ENCODE measurements around the gene VAV2.

Gene VAV2

DNA sequence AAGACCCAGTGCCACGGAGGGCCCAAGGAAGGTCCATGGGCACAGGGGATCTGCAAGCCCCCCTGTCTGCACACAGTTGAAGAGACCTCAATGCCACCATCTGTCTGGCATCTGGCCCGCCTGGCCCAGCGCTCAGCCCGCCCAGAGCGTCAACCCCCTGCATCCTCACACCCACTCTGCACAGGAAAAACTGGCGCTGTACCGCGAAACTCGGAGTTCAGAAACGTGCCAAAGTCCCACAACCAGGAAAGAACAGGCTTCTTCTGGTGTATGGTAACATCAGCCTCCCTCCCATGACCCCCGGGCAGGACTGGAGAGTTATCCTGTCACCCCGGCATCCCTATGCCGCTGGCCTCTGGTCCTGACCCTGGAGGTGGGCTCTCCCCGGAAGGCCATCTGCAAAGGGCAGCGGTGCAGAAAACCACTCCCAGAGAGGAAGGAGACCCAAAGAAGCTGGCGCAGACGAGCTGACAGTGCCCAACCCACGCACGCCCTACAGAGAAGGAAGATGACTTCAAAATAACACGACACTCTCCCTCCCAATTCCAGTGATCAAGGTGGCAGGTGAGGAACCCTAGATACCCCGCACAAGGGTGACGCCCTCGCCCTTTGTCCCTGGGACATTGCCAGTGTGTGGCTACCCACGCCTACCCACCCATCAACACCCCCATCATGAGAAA is 18.9 kb downstream of the VAV2 start:
- Histone ChIP-seq H3K79me2 (ENCODE audit: control insufficient read depth, insufficient read depth, low read length, unreplicated experiment) (peaks cover 82% of the 10 kb centered on the region), H2AFZ (ENCODE audit: low read length, unreplicated experiment) (no peak overlapping the region)

DNA sequence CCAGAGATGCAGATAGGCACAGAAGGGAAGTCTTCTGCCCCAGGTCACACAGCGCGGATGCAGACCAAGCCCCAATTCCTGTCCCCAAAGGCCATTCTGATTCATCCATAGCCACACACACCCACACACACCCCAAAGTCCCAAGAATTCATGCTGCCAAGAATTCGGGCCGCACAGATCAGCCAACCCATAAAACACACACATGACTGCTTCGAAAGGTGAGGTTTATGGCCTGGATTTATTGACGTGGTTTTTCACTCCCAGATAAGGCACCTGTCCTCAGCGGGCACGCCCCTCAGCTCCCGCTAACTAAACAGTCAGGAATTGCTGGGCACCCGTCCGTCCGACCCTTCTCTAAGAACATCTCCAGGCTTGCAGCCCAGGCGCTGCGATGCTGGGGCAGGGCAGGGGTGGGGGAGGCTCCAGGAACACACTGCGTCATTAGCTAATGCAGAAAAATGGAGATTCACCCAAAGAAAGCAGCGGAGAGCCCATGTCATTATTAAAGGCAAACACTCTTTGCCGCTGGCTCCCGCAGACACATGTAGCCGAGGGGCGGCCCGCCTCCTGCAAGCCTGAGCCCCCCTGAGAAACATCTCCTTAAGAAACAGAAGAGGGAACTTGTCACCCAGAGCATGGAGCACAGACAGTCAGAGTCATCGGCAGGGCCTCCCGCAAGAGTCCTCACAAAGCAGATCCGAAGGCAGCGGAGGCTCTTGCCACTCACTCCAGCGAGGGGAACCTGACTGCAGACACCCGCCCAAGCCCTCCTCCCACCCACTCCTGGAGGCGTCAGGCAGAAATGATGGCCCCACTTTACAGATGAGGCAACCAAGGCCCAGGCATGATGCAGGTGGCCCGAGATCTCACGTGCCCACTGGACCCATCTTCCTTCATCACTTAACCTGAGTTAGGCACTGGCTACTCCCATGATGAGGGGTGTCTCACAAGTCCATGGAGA is 19.9 kb downstream of the VAV2 start:
- Histone ChIP-seq H3K4me3 (ENCODE audit: low read depth, low read length) (no peak overlapping the region), H3K27ac (ENCODE audit: low read depth, low read length) (no peak overlapping the region), H3K4me1 (ENCODE audit: control insufficient read depth, insufficient read depth, low read length, unreplicated experiment) (no peaks in the 10 kb centered on the region), H3K36me3 (ENCODE audit: insufficient read depth, low read length) (no peaks in the 10 kb centered on the region), H2AFZ (ENCODE audit: low read length, unreplicated experiment) (no peak overlapping the region), H3K27me3 (ENCODE audit: insufficient read depth, low read length) (no peaks in the 10 kb centered on the region), H3K79me2 (ENCODE audit: control insufficient read depth, insufficient read depth, low read length, unreplicated experiment) (peaks cover 80% of the 10 kb centered on the region)

More for the DNA sequence above, 18.9 kb downstream of the VAV2 start:
- Histone ChIP-seq H3K27ac (ENCODE audit: low read depth, low read length) (no peak overlapping the region), H3K27me3 (ENCODE audit: insufficient read depth, low read length) (no peaks in the 10 kb centered on the region), H3K36me3 (ENCODE audit: insufficient read depth, low read length) (no peaks in the 10 kb centered on the region), H3K4me1 (ENCODE audit: control insufficient read depth, insufficient read depth, low read length, unreplicated experiment) (no peaks in the 10 kb centered on the region), H3K4me3 (ENCODE audit: low read depth, low read length) (no peak overlapping the region)

DNA sequence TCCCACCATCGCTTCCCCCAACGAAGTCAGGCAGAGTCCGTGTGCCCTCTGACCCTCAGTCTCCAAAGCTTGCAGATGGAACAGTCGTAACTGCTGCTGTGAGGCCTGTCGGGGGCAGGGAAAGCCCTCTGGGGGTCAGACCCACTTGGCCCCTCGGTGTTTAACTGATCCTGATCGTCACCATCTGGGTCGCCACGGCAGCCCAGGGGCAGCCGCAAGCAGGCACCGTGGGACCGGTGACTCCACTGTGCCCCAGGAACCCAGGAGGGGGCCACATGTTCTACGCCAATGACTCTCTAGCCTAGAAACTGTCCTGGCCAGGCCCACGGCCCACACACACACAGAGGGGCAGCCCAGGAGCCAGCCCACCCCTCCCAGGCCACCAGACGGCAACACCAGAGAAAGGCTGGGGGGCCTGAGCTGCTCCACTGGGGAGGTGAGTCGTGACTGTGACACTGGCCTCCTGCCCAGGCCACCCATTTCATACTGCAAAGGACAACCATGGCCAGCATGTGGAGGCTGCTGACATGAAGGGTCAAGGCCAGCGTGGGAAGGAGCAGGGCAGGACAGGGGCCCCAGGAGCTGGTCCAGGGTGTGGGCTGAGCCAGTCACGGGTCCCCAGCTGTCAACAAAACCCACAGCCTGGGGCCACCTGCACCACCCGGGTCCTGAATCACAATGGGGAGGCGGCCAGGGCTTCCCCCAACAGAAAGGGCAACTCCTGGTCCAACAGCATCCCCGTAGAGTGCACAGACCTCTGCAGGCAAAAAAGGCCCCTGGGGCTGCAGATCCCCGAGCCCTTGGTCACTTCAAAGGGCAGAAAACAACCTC is 20.8 kb downstream of the VAV2 start:
- no peak overlapping the region for H3K27ac ChIP-seq (ENCODE audit: low read depth, low read length)
- no peak overlapping the region for H3K4me3 ChIP-seq (ENCODE audit: low read depth, low read length)
- H2AFZ ChIP-seq (ENCODE audit: low read length, unreplicated experiment) = no peak overlapping the region
- H3K27me3 ChIP-seq (ENCODE audit: insufficient read depth, low read length) = no peaks in the 10 kb centered on the region
- no peaks in the 10 kb centered on the region for H3K4me1 ChIP-seq (ENCODE audit: control insufficient read depth, insufficient read depth, low read length, unreplicated experiment)
- peaks cover 75% of the 10 kb centered on the region for H3K79me2 ChIP-seq (ENCODE audit: control insufficient read depth, insufficient read depth, low read length, unreplicated experiment)
- no peaks in the 10 kb centered on the region for H3K36me3 ChIP-seq (ENCODE audit: insufficient read depth, low read length)

DNA sequence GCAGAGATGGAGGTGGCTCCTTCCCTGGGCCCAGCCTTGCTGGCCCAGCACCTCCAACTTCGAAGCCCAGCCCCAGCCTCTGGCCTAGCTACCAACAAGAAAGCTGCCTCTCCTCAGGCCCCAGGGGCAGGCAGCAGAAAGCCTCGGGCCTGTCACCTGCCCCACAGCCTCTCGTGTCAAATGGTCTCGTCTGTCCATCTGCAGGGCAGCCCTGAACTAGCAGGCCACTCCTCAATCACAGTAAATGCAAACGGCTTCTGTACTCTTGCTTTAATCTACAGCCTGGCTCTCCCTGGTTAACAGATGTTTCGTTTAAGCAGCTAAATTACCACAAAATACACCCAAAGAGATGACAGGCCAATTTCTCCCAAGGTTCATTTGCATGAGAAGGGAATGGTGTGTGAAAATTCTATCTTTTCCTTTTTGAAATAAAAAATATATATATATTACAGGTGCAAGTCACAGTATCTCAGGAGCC is 21.5 kb downstream of the VAV2 start:
- peaks cover 76% of the 10 kb centered on the region for H3K79me2 ChIP-seq (ENCODE audit: control insufficient read depth, insufficient read depth, low read length, unreplicated experiment)
- no peak overlapping the region for H3K4me3 ChIP-seq (ENCODE audit: low read depth, low read length)
- H3K36me3 ChIP-seq (ENCODE audit: insufficient read depth, low read length) = no peaks in the 10 kb centered on the region
- no peak overlapping the region for H3K27ac ChIP-seq (ENCODE audit: low read depth, low read length)
- no peak overlapping the region for H2AFZ ChIP-seq (ENCODE audit: low read length, unreplicated experiment)
- no peaks in the 10 kb centered on the region for H3K4me1 ChIP-seq (ENCODE audit: control insufficient read depth, insufficient read depth, low read length, unreplicated experiment)
- no peaks in the 10 kb centered on the region for H3K27me3 ChIP-seq (ENCODE audit: insufficient read depth, low read length)

DNA sequence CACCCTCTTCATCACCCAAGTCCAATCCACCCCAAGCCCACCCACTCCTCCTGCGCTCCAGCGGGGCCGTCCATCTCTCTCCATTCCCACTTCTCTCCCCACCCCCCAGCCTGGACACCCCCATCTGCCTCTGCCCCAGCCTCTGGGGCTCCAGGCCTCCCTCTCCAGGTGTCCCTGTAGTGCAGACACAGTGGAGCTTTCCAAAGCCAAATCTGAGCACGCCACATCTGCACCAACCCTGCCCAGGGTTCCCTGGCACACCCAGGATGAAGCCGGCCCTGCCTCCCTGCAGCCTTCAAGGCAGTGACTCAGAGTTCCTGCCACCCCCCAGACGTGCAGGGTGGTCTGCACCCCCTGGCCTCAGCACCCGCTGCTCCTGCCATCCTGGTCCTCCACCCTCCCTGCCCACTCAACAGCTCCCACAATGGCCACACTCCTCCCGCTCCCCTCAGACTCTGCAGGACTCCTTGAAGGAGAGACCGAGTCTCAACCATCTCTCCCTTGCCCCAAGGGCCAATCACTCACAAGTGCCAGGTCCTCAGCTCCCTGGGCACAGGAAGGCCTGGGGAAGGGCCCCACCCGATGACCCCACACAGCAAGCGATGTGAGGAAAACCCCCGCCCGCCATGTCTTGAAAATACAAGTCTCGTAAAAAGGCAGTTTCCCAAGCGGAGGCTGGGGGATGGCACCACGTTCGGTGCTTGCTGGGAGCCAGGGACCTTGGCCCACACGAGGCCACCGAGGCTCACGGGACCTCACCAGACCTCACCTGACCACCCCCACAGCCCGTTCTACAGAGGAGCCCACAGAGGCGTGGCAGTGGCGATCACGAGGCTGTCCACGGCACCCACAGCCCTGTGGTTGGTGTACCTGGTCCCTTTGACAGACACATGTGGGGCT is 22.2 kb downstream of the VAV2 start:
- H3K27ac ChIP-seq (ENCODE audit: low read depth, low read length) = no peak overlapping the region
- H3K27me3 ChIP-seq (ENCODE audit: insufficient read depth, low read length) = no peaks in the 10 kb centered on the region
- no peak overlapping the region for H3K4me3 ChIP-seq (ENCODE audit: low read depth, low read length)
- no peak overlapping the region for H2AFZ ChIP-seq (ENCODE audit: low read length, unreplicated experiment)
- H3K79me2 ChIP-seq (ENCODE audit: control insufficient read depth, insufficient read depth, low read length, unreplicated experiment) = peaks cover 71% of the 10 kb centered on the region
- no peaks in the 10 kb centered on the region for H3K36me3 ChIP-seq (ENCODE audit: insufficient read depth, low read length)
- no peaks in the 10 kb centered on the region for H3K4me1 ChIP-seq (ENCODE audit: control insufficient read depth, insufficient read depth, low read length, unreplicated experiment)

DNA sequence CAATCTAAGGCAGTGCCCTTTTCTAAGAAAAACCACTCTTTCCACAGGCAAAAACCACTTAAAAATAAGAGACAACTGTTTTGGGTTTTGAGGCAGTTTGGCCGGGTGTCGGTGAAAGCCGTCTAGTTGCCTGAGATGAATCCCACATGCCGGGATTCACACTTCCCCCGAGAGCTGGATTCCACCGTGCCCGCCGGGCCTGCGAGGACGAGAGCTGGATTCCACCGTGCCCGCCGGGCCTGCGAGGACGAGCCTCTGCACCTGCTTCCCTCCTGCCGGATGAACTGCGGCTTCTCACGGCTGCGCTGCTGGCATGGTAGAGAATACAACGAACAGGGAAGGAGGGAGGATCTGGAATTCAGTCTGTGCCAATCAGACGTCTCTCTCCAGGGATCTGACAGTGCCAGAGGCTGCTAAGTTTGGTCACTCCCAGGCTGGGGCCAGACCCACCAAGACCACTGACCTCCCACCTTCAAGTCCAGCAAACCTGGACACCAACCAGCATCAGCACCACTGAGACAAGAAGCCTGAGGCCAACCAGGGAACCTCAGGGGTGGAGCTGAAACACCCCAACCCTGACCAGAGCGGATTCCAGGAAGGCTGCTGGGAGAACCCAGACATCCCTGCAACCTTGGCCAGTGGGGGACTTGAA is 23.0 kb downstream of the VAV2 start:
- H3K79me2 ChIP-seq (ENCODE audit: control insufficient read depth, insufficient read depth, low read length, unreplicated experiment) = peaks cover 70% of the 10 kb centered on the region
- no peaks in the 10 kb centered on the region for H3K36me3 ChIP-seq (ENCODE audit: insufficient read depth, low read length)
- no peaks in the 10 kb centered on the region for H3K27me3 ChIP-seq (ENCODE audit: insufficient read depth, low read length)
- no peak overlapping the region for H3K4me3 ChIP-seq (ENCODE audit: low read depth, low read length)
- H2AFZ ChIP-seq (ENCODE audit: low read length, unreplicated experiment) = no peak overlapping the region
- no peaks in the 10 kb centered on the region for H3K4me1 ChIP-seq (ENCODE audit: control insufficient read depth, insufficient read depth, low read length, unreplicated experiment)
- no peak overlapping the region for H3K27ac ChIP-seq (ENCODE audit: low read depth, low read length)

DNA sequence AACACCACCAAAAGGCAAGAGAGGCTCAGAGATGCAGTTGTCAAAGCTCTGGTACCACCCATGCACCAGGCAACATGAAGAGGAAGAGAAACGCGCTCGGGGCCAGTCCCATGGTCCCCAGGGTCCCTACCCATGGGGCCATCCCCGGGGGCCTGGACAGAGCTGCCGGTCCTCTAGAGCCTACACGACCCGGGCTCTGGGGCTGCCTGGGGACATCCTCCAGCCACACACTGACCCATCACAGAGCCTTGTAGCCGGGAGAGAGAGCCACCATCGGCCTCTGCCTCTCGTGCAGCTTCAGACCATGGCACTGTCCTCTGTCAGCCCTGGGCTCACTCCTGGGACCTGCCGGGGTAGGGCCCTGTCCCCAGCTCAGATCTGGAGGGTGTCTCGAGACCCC is 23.7 kb downstream of the VAV2 start:
- no peak overlapping the region for H2AFZ ChIP-seq (ENCODE audit: low read length, unreplicated experiment)
- no peak overlapping the region for H3K27ac ChIP-seq (ENCODE audit: low read depth, low read length)
- no peaks in the 10 kb centered on the region for H3K27me3 ChIP-seq (ENCODE audit: insufficient read depth, low read length)
- H3K4me3 ChIP-seq (ENCODE audit: low read depth, low read length) = no peak overlapping the region
- no peaks in the 10 kb centered on the region for H3K4me1 ChIP-seq (ENCODE audit: control insufficient read depth, insufficient read depth, low read length, unreplicated experiment)
- H3K36me3 ChIP-seq (ENCODE audit: insufficient read depth, low read length) = no peaks in the 10 kb centered on the region
- peaks cover 68% of the 10 kb centered on the region for H3K79me2 ChIP-seq (ENCODE audit: control insufficient read depth, insufficient read depth, low read length, unreplicated experiment)

DNA sequence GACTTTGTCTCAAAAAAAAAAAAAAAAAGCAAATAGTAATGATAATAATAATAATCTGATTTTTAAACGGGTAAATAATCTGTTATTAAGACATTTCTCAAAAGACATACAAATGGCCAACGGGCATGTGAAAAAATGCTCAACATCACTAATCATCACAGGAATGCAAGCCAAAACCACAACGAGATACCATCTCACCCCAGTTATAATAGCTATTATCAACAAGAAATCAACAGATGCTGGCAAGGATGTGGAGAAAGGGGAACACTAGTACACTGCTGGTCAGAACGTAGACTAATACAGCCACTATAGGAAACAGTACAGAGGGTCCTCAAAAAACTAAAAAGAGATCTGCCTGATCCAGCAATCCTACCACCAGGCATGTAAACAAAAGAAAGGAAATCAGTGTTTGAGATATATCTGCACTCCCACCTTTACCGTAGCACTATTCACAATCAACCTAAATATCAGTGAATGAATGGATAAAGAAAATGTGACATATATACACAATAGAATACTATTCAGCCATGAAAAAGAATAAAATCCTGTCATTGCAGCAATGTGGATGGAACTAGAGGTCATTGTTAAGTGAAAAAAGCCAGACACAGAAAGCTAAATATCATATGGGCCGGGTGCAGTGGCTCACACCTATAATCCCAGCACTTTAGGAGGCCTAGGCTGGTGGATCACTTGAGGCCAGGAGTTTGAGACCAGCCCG is 24.9 kb downstream of the VAV2 start:
- no peak overlapping the region for H3K4me3 ChIP-seq (ENCODE audit: low read depth, low read length)
- no peaks in the 10 kb centered on the region for H3K36me3 ChIP-seq (ENCODE audit: insufficient read depth, low read length)
- no peaks in the 10 kb centered on the region for H3K4me1 ChIP-seq (ENCODE audit: control insufficient read depth, insufficient read depth, low read length, unreplicated experiment)
- no peak overlapping the region for H3K27ac ChIP-seq (ENCODE audit: low read depth, low read length)
- H2AFZ ChIP-seq (ENCODE audit: low read length, unreplicated experiment) = no peak overlapping the region
- H3K79me2 ChIP-seq (ENCODE audit: control insufficient read depth, insufficient read depth, low read length, unreplicated experiment) = peaks cover 65% of the 10 kb centered on the region
- no peaks in the 10 kb centered on the region for H3K27me3 ChIP-seq (ENCODE audit: insufficient read depth, low read length)

DNA sequence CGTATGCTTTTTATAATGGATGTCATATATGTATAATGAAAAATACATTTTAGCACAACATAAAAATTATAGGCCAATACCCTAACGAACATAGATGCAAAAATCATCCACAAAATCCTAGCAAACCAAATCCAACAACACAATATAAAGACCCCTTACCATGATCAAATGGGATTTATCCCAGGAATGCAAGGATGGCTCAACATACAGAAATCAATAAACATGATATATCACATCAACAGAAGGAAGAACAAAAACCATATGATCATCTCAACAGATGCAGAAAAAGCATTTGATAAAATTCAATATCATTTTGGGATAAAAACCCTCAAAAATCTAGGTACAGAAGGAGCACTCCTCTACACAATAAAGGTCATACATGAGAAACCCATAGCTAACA is 27.7 kb downstream of the VAV2 start:
- no peak overlapping the region for H3K27ac ChIP-seq (ENCODE audit: low read depth, low read length)
- no peak overlapping the region for H3K4me3 ChIP-seq (ENCODE audit: low read depth, low read length)
- no peaks in the 10 kb centered on the region for H3K36me3 ChIP-seq (ENCODE audit: insufficient read depth, low read length)
- peaks cover 68% of the 10 kb centered on the region for H3K79me2 ChIP-seq (ENCODE audit: control insufficient read depth, insufficient read depth, low read length, unreplicated experiment)
- no peaks in the 10 kb centered on the region for H3K4me1 ChIP-seq (ENCODE audit: control insufficient read depth, insufficient read depth, low read length, unreplicated experiment)
- H2AFZ ChIP-seq (ENCODE audit: low read length, unreplicated experiment) = no peak overlapping the region
- no peaks in the 10 kb centered on the region for H3K27me3 ChIP-seq (ENCODE audit: insufficient read depth, low read length)
